Peyer's patch (tissue), 4 donors: ENCODE measurements around the gene PPCS. TPM values are rescaled to one million over a fixed set of nuclear protein-coding genes. Genes with fewer than 3 reads are reported as not detected.

Experiments
- DNase-seq, 3 donors: peaks; one replicate each; pipeline ENCODE4 v3.0.0-alpha.2; 2017 to 2019
- H3K27ac ChIP-seq, 4 donors: fragments of 200-600 bp; sonication (generic); one replicate each; pipeline ENCODE4 v1.5.1; 2016 to 2019
- H3K27me3 ChIP-seq, 2 donors: fragments of 200-600 bp; sonication (generic); one replicate each; pipeline ENCODE4 v1.5.1; 2019
- H3K36me3 ChIP-seq, 3 donors: fragments of 200-600 bp; sonication (generic); one replicate each; pipeline ENCODE4 v1.5.1; 2016 to 2019
- H3K4me1 ChIP-seq, 4 donors: fragments of 200-600 bp; sonication (generic); one replicate each; pipeline ENCODE4 v1.5.1; 2016 to 2019
- H3K4me3 ChIP-seq, 4 donors: fragments of 200-600 bp; sonication (generic); 1 replicate in 3 of 4; 2 replicates in 1 of 4; pipeline ENCODE4 v1.5.1; 2016 to 2019; ENCODE audit warnings: mild to moderate bottlenecking in 1 of 4
- H3K9me3 ChIP-seq, 4 donors: fragments of 200-600 bp; sonication (generic); one replicate each; pipeline ENCODE4 v1.5.1; 2016 to 2019; ENCODE audit warnings: mild to moderate bottlenecking in 1 of 4
- CTCF ChIP-seq, 6 experiments: fragments of 450-650 bp in 4 of 6; fragments of 200-600 bp in 2 of 6; sonication (generic) in 1 of 6; IDR thresholded peaks; one replicate each; pipeline ENCODE4 v1.5.1; 2017 to 2019; ENCODE audit warnings: antibody characterized with exemption in 6 of 6, mild to moderate bottlenecking in 3 of 6, moderate library complexity in 1 of 6
- POLR2A ChIP-seq, 2 donors: fragments of 450-650 bp; IDR thresholded peaks; one replicate each; pipeline ENCODE4 v1.5.1; 2017; ENCODE audit warnings: antibody characterized with exemption in 2 of 2, mild to moderate bottlenecking in 2 of 2, moderate library complexity in 2 of 2
- total RNA-seq, 4 donors: library from RNA; depleted of rRNA; stranded (reverse); fragments of >200 nt; gene quantifications; one replicate each; pipeline ENCODE4 v1.1.0, GENCODE V29; 2016

Gene PPCS
- total RNA-seq, 4 donors from 2014 or later, result 73.3 to 118 (median 78.0) TPM

- no peak overlapping the region for H3K27ac ChIP-seq
- peaks cover 0 to 8% (median 3%) of the 10 kb centered on the region in 4 donors for H3K4me1 ChIP-seq
- no peak overlapping the region for H3K4me3 ChIP-seq
- no peaks in the 10 kb centered on the region for H3K36me3 ChIP-seq
- TF ChIP-seq POLR2A (IDR thresholded peaks at IDR 0.05) (no peak), CTCF (IDR thresholded peaks at IDR 0.05) (no peak)
- no peaks in the 10 kb centered on the region for H3K9me3 ChIP-seq
- DNase-seq, result no peak
- no peaks in the 10 kb centered on the region for H3K27me3 ChIP-seq
Observed at GRCh38 chr1:42433369-42433768, 23.0 kb upstream of the PPCS start.

GRCh38 chr1:42434340-42434739 is 22.0 kb upstream of the PPCS start:
- Histone ChIP-seq H3K36me3 (no peaks in the 10 kb centered on the region), H3K27ac (no peak overlapping the region), H3K27me3 (no peaks in the 10 kb centered on the region), H3K9me3 (no peaks in the 10 kb centered on the region), H3K4me3 (no peak overlapping the region), H3K4me1 (peaks cover 0 to 8% (median 3%) of the 10 kb centered on the region in 4 donors)
- no peak for DNase-seq
- no peak for TF ChIP-seq POLR2A (IDR thresholded peaks at IDR 0.05)
- no peak for TF ChIP-seq CTCF (IDR thresholded peaks at IDR 0.05)

- H3K27ac ChIP-seq, result no peak overlapping the region
- TF ChIP-seq CTCF (IDR thresholded peaks at IDR 0.05), result no peak
- TF ChIP-seq POLR2A (IDR thresholded peaks at IDR 0.05), result no peak
Observed at GRCh38 chr1:42439940-42440339, 16.4 kb upstream of the PPCS start.

GRCh38 chr1:42442662-42443061 is 13.7 kb upstream of the PPCS start:
- no peaks in the 10 kb centered on the region for H3K9me3 ChIP-seq
- H3K36me3 ChIP-seq, result no peaks in the 10 kb centered on the region
- TF ChIP-seq CTCF (IDR thresholded peaks at IDR 0.05), result no peak
- no peak for TF ChIP-seq POLR2A (IDR thresholded peaks at IDR 0.05)
- peaks cover 0 to 4% (median 0%) of the 10 kb centered on the region in 4 donors for H3K4me1 ChIP-seq
- DNase-seq, result no peak
- no peak overlapping the region for H3K27ac ChIP-seq
- H3K27me3 ChIP-seq, result no peaks in the 10 kb centered on the region
- no peak overlapping the region for H3K4me3 ChIP-seq

More at GRCh38 chr1:42439940-42440339, 16.4 kb upstream of the PPCS start:
- H3K36me3 ChIP-seq, result no peaks in the 10 kb centered on the region
- H3K4me3 ChIP-seq, result no peak overlapping the region
- no peak for DNase-seq
- H3K9me3 ChIP-seq, result no peaks in the 10 kb centered on the region
- H3K27me3 ChIP-seq, result no peaks in the 10 kb centered on the region
- H3K4me1 ChIP-seq, result peaks cover 0 to 4% (median 0%) of the 10 kb centered on the region in 4 donors

- no peak for TF ChIP-seq CTCF (IDR thresholded peaks at IDR 0.05)
- no peak for TF ChIP-seq POLR2A (IDR thresholded peaks at IDR 0.05)
- H3K27me3 ChIP-seq, result no peaks in the 10 kb centered on the region
- no peaks in the 10 kb centered on the region for H3K4me1 ChIP-seq
- H3K27ac ChIP-seq, result no peak overlapping the region
- no peak overlapping the region for H3K4me3 ChIP-seq
- DNase-seq, result no peak
- H3K36me3 ChIP-seq, result no peaks in the 10 kb centered on the region
- no peaks in the 10 kb centered on the region for H3K9me3 ChIP-seq
Observed at GRCh38 chr1:42449256-42449655, 7.1 kb upstream of the PPCS start.

- H3K27ac ChIP-seq, result no peak overlapping the region
- H3K9me3 ChIP-seq, result no peaks in the 10 kb centered on the region
- peaks cover 0 to under 1% (median 0%) of the 10 kb centered on the region in 4 donors for H3K4me1 ChIP-seq
- DNase-seq, result no peak
- TF ChIP-seq CTCF (IDR thresholded peaks at IDR 0.05) (no peak), POLR2A (IDR thresholded peaks at IDR 0.05) (no peak)
- no peak overlapping the region for H3K4me3 ChIP-seq
- no peaks in the 10 kb centered on the region for H3K36me3 ChIP-seq
- H3K27me3 ChIP-seq, result no peaks in the 10 kb centered on the region
Observed at GRCh38 chr1:42450061-42450460, 6.3 kb upstream of the PPCS start.
